ENCODE results near the gene TP73.

TP73 gene

DNA sequence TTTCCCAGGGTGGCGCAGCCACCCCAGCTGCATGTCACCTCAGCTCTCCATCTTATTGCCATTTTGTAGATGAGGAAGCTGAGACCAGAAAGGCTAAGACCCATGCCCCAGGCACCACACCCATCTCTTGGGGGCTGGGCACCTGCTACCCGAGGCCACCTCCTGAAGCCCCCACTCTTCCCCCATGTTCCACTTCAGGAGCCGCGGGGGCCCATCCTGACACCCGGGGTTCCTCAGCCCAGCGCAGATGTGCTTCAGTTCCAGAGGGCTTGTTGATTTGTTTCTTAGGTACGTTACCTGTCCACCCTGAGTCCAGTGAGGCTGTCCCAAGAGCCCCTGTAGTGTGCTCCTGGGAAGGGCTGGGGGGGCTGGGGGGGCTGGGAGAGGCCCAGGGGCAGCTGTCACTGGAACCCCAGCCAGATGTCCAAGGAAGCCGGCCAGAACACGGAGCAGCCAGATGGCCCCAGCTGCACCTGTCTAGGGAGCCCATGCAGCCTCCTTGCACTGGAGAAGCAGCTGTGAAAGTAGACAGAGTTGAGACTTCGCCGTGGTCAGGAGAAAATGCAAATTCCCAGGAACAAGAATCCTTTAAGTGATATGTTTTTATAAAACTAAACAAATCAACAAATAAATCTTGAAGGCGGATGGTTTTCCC, 82.8 kb downstream of the TP73 start:
- in situ Hi-C loops (cut with HindIII; ENCODE audit: low sequenced_read_pairs), result no loop called here
- DNase-seq (ENCODE audit: low read depth), result no peak

DNA sequence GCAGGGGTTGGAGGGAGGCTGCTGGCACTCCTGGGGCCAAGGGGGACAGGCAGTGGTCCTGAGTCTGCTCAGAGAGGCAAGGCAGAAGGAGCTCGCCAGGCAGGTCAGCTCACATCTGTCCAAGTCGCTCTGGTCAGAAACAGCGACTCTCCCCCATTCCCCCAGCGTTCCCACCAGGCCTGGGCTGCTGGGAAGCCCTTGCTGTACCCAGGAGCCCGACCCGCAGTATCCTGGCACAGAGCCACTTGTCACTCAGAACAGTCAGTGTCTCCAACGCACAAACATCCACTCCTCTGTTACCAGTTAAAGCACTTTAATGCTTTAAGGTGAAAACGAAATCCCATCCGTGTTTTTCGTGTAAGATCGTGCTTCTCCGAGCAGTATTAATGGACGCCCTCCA, 83.4 kb downstream of the TP73 start:
- H3K4me3 ChIP-seq (ENCODE audit: low read depth, low read length), result no peak overlapping the region
- TF ChIP-seq, protein P1, sequence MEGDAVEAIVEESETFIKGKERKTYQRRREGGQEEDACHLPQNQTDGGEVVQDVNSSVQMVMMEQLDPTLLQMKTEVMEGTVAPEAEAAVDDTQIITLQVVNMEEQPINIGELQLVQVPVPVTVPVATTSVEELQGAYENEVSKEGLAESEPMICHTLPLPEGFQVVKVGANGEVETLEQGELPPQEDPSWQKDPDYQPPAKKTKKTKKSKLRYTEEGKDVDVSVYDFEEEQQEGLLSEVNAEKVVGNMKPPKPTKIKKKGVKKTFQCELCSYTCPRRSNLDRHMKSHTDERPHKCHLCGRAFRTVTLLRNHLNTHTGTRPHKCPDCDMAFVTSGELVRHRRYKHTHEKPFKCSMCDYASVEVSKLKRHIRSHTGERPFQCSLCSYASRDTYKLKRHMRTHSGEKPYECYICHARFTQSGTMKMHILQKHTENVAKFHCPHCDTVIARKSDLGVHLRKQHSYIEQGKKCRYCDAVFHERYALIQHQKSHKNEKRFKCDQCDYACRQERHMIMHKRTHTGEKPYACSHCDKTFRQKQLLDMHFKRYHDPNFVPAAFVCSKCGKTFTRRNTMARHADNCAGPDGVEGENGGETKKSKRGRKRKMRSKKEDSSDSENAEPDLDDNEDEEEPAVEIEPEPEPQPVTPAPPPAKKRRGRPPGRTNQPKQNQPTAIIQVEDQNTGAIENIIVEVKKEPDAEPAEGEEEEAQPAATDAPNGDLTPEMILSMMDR (IDR thresholded peaks at IDR 0.05; ENCODE audit: low read depth, low read length, missing control alignments), result no peak
- no peak for DNase-seq (ENCODE audit: low read depth)
- in situ Hi-C loops (cut with HindIII; ENCODE audit: low sequenced_read_pairs), result no loop called here

More for the DNA sequence above, 82.8 kb downstream of the TP73 start:
- TF ChIP-seq, protein P1 (IDR thresholded peaks at IDR 0.05; ENCODE audit: low read depth, low read length, missing control alignments), result no peak
- no peak overlapping the region for H3K4me3 ChIP-seq (ENCODE audit: low read depth, low read length)

DNA sequence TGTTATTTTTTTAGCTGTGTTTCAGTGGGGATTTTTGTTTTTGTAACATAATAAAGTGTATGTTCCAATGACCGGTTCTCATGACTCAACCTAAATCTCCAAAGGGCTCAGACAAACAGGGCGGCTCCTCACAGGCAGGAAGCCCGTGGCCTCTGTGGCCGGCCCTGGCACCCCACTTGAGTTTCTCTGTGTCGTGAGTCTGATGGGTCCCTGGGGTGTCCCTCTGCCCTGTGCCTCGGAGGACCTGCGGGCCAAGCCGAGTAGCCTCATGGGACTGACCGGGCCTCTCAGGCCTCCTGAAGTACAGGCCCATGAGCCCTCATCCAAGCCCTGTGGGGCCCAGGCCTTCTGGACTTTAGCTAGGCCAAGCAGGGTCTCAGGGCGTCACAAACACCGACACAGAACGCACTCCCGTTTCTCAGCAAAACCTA, 83.8 kb downstream of the TP73 start:
- in situ Hi-C loops (cut with HindIII; ENCODE audit: low sequenced_read_pairs), result no loop called here
- no peak overlapping the region for H3K4me3 ChIP-seq (ENCODE audit: low read depth, low read length)
- TF ChIP-seq, protein P1 (IDR thresholded peaks at IDR 0.05; ENCODE audit: low read depth, low read length, missing control alignments), result no peak
- no peak for DNase-seq (ENCODE audit: low read depth)

DNA sequence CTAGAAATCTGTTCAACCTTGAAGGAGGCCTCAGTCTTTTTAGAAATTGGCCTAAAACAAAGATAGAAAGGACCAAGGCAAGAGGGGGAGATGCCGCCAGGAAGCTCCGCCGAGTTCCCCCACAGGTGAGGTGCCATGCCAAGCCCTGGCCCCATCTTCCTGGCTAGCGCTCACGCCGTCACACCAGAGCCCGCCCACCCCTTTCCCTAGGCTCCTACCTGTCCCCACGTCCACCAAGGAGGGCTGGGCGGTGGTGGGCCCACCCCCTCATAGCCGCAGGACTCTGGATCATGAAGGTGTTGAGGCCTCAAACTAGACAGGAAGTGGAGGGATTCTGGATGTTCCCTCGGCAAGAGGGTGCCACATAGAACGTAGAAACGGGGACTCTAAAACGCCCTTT, 84.4 kb downstream of the TP73 start:
- in situ Hi-C loops (cut with HindIII; ENCODE audit: low sequenced_read_pairs), result no loop called here
- TF ChIP-seq, protein P1 (IDR thresholded peaks at IDR 0.05; ENCODE audit: low read depth, low read length, missing control alignments), result no peak
- H3K4me3 ChIP-seq (ENCODE audit: low read depth, low read length), result no peak overlapping the region
- DNase-seq (ENCODE audit: low read depth), result no peak

DNA sequence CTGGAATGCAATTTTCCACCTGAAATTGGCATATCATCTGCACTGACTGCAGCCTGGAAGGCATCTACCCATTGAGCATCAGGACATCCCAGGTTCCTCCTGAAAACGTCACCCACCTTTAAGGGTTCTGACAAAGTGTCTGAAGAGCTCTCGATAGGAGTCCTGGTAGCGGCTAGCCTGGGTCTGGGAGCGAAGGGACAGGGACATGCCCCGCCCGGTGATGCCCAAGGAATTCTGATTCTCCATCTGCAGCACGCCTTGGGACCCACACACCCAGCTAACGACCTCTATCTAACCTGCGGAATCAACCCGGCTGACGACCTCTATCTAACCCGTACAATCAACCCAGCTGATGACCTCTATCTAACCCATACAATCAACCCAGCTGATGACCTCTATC, 86.6 kb downstream of the TP73 start:
- in situ Hi-C loops (cut with HindIII; ENCODE audit: low sequenced_read_pairs), result no loop called here
- TF ChIP-seq, protein P1 (IDR thresholded peaks at IDR 0.05; ENCODE audit: low read depth, low read length, missing control alignments), result no peak
- DNase-seq (ENCODE audit: low read depth), result no peak
- no peak overlapping the region for H3K4me3 ChIP-seq (ENCODE audit: low read depth, low read length)

DNA sequence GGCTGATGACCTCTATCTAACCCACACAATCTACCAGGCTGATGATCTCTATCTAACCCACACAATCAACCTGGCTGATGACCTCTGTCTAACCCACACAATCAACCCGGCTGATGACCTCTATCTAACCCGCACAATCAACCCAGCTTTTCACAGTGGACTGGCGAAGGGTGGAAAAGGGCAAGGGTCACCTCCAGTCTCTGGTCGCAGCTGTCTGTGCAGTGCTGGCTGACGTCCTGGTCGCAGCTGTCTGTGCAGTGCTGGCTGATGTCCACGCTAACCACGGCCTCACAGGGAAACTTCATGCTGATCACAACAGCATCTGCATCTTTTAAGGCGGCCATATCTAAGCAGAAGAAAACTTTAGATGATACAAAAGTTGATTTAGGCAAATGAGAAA, 87.7 kb downstream of the TP73 start:
- TF ChIP-seq, protein P1 (IDR thresholded peaks at IDR 0.05; ENCODE audit: low read depth, low read length, missing control alignments), result no peak
- no peak overlapping the region for H3K4me3 ChIP-seq (ENCODE audit: low read depth, low read length)
- in situ Hi-C loops (cut with HindIII; ENCODE audit: low sequenced_read_pairs), result no loop called here
- no peak for DNase-seq (ENCODE audit: low read depth)
